KMS-11 (cell line): ENCODE data around the gene DNAH17.

ENCODE experiments used
- H2AFZ ChIP-seq: fragments of 200-600 bp; sonication (generic); 2 replicates; pipeline ENCODE4 v1.6.1; 2016; ENCODE audit warnings: antibody characterized with exemption, mixed run types, low read depth
- H3K27ac ChIP-seq: fragments of 200-600 bp; sonication (generic); 2 replicates; pipeline ENCODE4 v1.6.1; 2016; ENCODE audit warnings: mild to moderate bottlenecking, mixed run types
- H3K27me3 ChIP-seq: fragments of 200-600 bp; sonication (generic); 2 replicates; pipeline ENCODE4 v1.6.1; 2017; ENCODE audit warnings: mild to moderate bottlenecking, low read depth, mixed run types, moderate library complexity; ENCODE audit not compliant: insufficient read depth
- H3K36me3 ChIP-seq: fragments of 200-600 bp; sonication (generic); 2 replicates; pipeline ENCODE4 v1.6.1; 2017; ENCODE audit warnings: mild to moderate bottlenecking, mixed run types; ENCODE audit not compliant: insufficient read depth
- H3K4me1 ChIP-seq: fragments of 200-600 bp; sonication (generic); 2 replicates; pipeline ENCODE4 v1.6.1; 2016; ENCODE audit warnings: mild to moderate bottlenecking, low read depth, mixed run types; ENCODE audit not compliant: poor library complexity, severe bottlenecking
- H3K4me2 ChIP-seq: fragments of 200-600 bp; sonication (generic); 2 replicates; pipeline ENCODE4 v1.7.0; 2016; ENCODE audit warnings: mild to moderate bottlenecking, mixed run types
- H3K4me3 ChIP-seq: fragments of 200-600 bp; sonication (generic); IDR thresholded peaks from 2 replicates; pipeline ENCODE4 v1.6.1; 2017; ENCODE audit warnings: low read depth, low read length, mixed read lengths; ENCODE audit not compliant: insufficient read depth
- H3K79me2 ChIP-seq: fragments of 200-600 bp; sonication (generic); 2 replicates; pipeline ENCODE4 v1.6.1; 2016; ENCODE audit warnings: low read depth, mixed run types; ENCODE audit not compliant: insufficient read depth
- H3K9ac ChIP-seq: fragments of 200-600 bp; sonication (generic); 2 replicates; pipeline ENCODE4 v1.6.1; 2016; ENCODE audit warnings: mild to moderate bottlenecking, mixed run types
- H4K20me1 ChIP-seq: fragments of 200-600 bp; sonication (generic); 2 replicates; pipeline ENCODE4 v1.6.1; 2016; ENCODE audit warnings: mild to moderate bottlenecking, mixed run types; ENCODE audit not compliant: insufficient read depth
- CTCF ChIP-seq: fragments of 200-600 bp; sonication (generic); conservative IDR thresholded peaks from 2 replicates; pipeline ENCODE4 v1.6.1; 2017; ENCODE audit warnings: low read depth, mild to moderate bottlenecking, antibody characterized with exemption, low read length, moderate library complexity, mixed read lengths

The DNAH17 gene

GRCh38 chr17:78426293-78426879 lies 150.8 kb downstream of the DNAH17 start:
- TF ChIP-seq CTCF: no peak
- Histone ChIP-seq H3K27me3 (no peaks in the 10 kb centered on the region), H3K36me3 (no peaks in the 10 kb centered on the region; the same call in 1 of the 2 replicates), H4K20me1 (no peaks in the 10 kb centered on the region), H3K4me3 (no peak overlapping the region), H3K4me1 (peaks cover 5% of the 10 kb centered on the region), H3K4me2 (no peak overlapping the region), H3K79me2 (no peaks in the 10 kb centered on the region; the same call in 1 of the 2 replicates), H3K27ac (no peak overlapping the region), H2AFZ (no peak overlapping the region), H3K9ac (no peak overlapping the region)

GRCh38 chr17:78425429-78425828 lies 151.8 kb downstream of the DNAH17 start:
- Histone ChIP-seq H2AFZ (no peak overlapping the region), H4K20me1 (no peaks in the 10 kb centered on the region), H3K4me3 (no peak overlapping the region), H3K36me3 (no peaks in the 10 kb centered on the region; the same call in 1 of the 2 replicates), H3K4me1 (peaks cover 5% of the 10 kb centered on the region), H3K4me2 (no peak overlapping the region), H3K9ac (no peak overlapping the region), H3K79me2 (no peaks in the 10 kb centered on the region; the same call in 1 of the 2 replicates), H3K27ac (no peak overlapping the region), H3K27me3 (no peaks in the 10 kb centered on the region)
- no peak for TF ChIP-seq CTCF

- H3K27me3 ChIP-seq: no peaks in the 10 kb centered on the region
- H3K4me1 ChIP-seq: peaks cover 5% of the 10 kb centered on the region
- no peaks in the 10 kb centered on the region; the same call in 1 of the 2 replicates for H3K36me3 ChIP-seq
- no peak overlapping the region for H3K4me2 ChIP-seq
- no peaks in the 10 kb centered on the region; the same call in 1 of the 2 replicates for H3K79me2 ChIP-seq
- no peaks in the 10 kb centered on the region for H4K20me1 ChIP-seq
- no peak overlapping the region for H3K9ac ChIP-seq
- H2AFZ ChIP-seq: no peak overlapping the region
- TF ChIP-seq CTCF: no peak
- no peak overlapping the region for H3K27ac ChIP-seq
- H3K4me3 ChIP-seq: no peak overlapping the region
Measured at GRCh38 chr17:78423961-78424675, 153.1 kb downstream of the DNAH17 start.

- no peak overlapping the region for H3K4me3 ChIP-seq
- no peaks in the 10 kb centered on the region for H4K20me1 ChIP-seq
- no peak for TF ChIP-seq CTCF
- H3K27ac ChIP-seq: no peak overlapping the region
- peaks cover 5% of the 10 kb centered on the region for H3K4me1 ChIP-seq
- no peaks in the 10 kb centered on the region for H3K27me3 ChIP-seq
- no peaks in the 10 kb centered on the region; the same call in 1 of the 2 replicates for H3K79me2 ChIP-seq
- H3K36me3 ChIP-seq: no peaks in the 10 kb centered on the region; the same call in 1 of the 2 replicates
- H3K9ac ChIP-seq: no peak overlapping the region
- H3K4me2 ChIP-seq: no peak overlapping the region
- no peak overlapping the region for H2AFZ ChIP-seq
Measured at GRCh38 chr17:78422872-78423588, 154.2 kb downstream of the DNAH17 start.
